C4-2B (cell line): ENCODE data around the gene ETDC.

Experiments
- ZFX ChIP-seq: fragments of 450-650 bp; IDR thresholded peaks from 2 replicates; pipeline ENCODE4 v1.6.1; 2017
- TF ChIP-seq, protein P1 (sequence below): fragments of 450-650 bp; conservative IDR thresholded peaks from 2 replicates; pipeline ENCODE4 v1.5.1; 2017; ENCODE audit warnings: mild to moderate bottlenecking

DNA sequence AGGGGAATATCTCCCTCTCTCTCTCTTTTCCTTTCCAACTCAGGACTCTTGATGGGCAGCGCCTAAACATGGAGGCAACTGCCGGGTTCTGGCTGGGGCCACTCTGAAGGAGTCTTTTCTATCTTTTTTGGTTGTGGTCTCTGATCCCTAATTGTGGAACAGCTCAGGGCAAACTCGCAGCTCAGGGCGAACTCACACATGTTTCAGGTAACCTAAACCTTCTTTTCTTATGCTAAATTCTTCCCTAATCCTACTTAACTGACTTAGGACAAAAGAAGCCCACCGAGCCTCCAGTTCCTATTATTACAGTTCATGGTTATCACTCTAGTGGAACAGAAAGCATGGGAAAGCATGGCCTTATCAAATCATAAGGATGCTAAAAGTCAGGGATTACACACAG, 36.1 kb upstream of the ETDC start:
- TF ChIP-seq, protein P1, sequence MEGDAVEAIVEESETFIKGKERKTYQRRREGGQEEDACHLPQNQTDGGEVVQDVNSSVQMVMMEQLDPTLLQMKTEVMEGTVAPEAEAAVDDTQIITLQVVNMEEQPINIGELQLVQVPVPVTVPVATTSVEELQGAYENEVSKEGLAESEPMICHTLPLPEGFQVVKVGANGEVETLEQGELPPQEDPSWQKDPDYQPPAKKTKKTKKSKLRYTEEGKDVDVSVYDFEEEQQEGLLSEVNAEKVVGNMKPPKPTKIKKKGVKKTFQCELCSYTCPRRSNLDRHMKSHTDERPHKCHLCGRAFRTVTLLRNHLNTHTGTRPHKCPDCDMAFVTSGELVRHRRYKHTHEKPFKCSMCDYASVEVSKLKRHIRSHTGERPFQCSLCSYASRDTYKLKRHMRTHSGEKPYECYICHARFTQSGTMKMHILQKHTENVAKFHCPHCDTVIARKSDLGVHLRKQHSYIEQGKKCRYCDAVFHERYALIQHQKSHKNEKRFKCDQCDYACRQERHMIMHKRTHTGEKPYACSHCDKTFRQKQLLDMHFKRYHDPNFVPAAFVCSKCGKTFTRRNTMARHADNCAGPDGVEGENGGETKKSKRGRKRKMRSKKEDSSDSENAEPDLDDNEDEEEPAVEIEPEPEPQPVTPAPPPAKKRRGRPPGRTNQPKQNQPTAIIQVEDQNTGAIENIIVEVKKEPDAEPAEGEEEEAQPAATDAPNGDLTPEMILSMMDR: no peak
- no peak for TF ChIP-seq ZFX
